RWPE2 (cell line): ENCODE measurements around the gene CLMN.

ENCODE experiments used
- ATAC-seq: fragments of 200-7000 bp; cut with Tn5 transposase; 3 replicates; pipeline ENCODE4 v1.9.1; 2021; ENCODE audit warnings: low read depth
- DNase-seq: peaks from one replicate; pipeline ENCODE4 v3.0.0-alpha.2; 2020; ENCODE audit warnings: low spot score
- H3K27ac ChIP-seq: fragments of 450-650 bp; 2 replicates; pipeline ENCODE4 v1.5.1; 2017; ENCODE audit warnings: mild to moderate bottlenecking; ENCODE audit not compliant: poor library complexity, severe bottlenecking
- H3K27me3 ChIP-seq: fragments of 250-450 bp; sonication (Bioruptor Pico); 2 replicates; pipeline ENCODE4 v1.5.1; 2021; ENCODE audit warnings: mild to moderate bottlenecking, moderate library complexity; ENCODE audit not compliant: insufficient read depth, poor library complexity, severe bottlenecking
- H3K36me3 ChIP-seq: fragments of 250-450 bp; sonication (Bioruptor Pico); 2 replicates; pipeline ENCODE4 v1.5.1; 2020; ENCODE audit warnings: low read depth, mild to moderate bottlenecking, moderate library complexity
- H3K4me1 ChIP-seq: fragments of 250-450 bp; sonication (Bioruptor Pico); 2 replicates; pipeline ENCODE4 v1.5.1; 2021; ENCODE audit warnings: mild to moderate bottlenecking, moderate library complexity; ENCODE audit not compliant: insufficient read depth, poor library complexity, severe bottlenecking
- H3K4me3 ChIP-seq: fragments of 250-450 bp; sonication (Bioruptor Pico); 2 replicates; pipeline ENCODE4 v1.5.1; 2021; ENCODE audit warnings: mild to moderate bottlenecking, moderate library complexity; ENCODE audit not compliant: severe bottlenecking
- H3K9me3 ChIP-seq: fragments of 250-450 bp; sonication (Bioruptor Pico); 2 replicates; pipeline ENCODE4 v1.5.1; 2021; ENCODE audit warnings: mild to moderate bottlenecking, moderate library complexity; ENCODE audit not compliant: severe bottlenecking
- TF ChIP-seq, protein P1 (sequence below): fragments of 450-650 bp; IDR thresholded peaks from one replicate; pipeline ENCODE4 v1.5.1; 2017; ENCODE audit warnings: mild to moderate bottlenecking, moderate library complexity; ENCODE audit not compliant: poor library complexity, severe bottlenecking

The CLMN gene

GRCh38 chr14:95227279-95227860, 92.3 kb downstream of the CLMN start:
- Histone ChIP-seq H3K36me3 (no peaks in the 10 kb centered on the region), H3K27ac (no peak overlapping the region), H3K27me3 (no peaks in the 10 kb centered on the region), H3K4me3 (no peak overlapping the region), H3K9me3 (no peaks in the 10 kb centered on the region), H3K4me1 (peaks cover 4% of the 10 kb centered on the region)
- DNase-seq (no peak), ATAC-seq (no peak)
- TF ChIP-seq, protein P1, sequence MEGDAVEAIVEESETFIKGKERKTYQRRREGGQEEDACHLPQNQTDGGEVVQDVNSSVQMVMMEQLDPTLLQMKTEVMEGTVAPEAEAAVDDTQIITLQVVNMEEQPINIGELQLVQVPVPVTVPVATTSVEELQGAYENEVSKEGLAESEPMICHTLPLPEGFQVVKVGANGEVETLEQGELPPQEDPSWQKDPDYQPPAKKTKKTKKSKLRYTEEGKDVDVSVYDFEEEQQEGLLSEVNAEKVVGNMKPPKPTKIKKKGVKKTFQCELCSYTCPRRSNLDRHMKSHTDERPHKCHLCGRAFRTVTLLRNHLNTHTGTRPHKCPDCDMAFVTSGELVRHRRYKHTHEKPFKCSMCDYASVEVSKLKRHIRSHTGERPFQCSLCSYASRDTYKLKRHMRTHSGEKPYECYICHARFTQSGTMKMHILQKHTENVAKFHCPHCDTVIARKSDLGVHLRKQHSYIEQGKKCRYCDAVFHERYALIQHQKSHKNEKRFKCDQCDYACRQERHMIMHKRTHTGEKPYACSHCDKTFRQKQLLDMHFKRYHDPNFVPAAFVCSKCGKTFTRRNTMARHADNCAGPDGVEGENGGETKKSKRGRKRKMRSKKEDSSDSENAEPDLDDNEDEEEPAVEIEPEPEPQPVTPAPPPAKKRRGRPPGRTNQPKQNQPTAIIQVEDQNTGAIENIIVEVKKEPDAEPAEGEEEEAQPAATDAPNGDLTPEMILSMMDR, result no peak

DNA sequence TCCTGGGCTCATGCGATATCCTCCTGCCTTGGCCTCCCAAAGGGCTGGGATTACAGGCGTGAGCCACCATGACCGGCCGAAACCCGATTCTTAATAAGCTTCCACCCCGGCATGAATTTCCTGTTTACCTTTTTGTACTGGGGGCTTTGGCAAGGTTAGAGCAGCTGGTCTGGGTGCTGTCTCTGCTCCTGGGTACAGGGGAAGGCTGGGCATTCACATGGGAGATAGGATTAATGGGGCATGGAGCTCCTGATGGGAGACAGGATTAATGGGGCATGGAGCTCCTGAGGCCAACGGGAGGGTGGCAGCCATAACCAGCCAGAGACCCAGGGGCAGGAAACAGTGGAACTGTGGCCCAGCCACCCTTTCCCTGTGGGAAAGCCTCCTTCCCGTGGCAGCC, 92.9 kb downstream of the CLMN start:
- TF ChIP-seq, protein P1, result no peak
- Histone ChIP-seq H3K9me3 (no peaks in the 10 kb centered on the region), H3K36me3 (no peaks in the 10 kb centered on the region), H3K27me3 (no peaks in the 10 kb centered on the region), H3K4me1 (peaks cover 4% of the 10 kb centered on the region), H3K4me3 (no peak overlapping the region), H3K27ac (no peak overlapping the region)
- DNase-seq, result no peak
- no peak for ATAC-seq

- Histone ChIP-seq H3K4me3 (no peak overlapping the region), H3K27me3 (no peaks in the 10 kb centered on the region), H3K9me3 (no peaks in the 10 kb centered on the region), H3K27ac (no peak overlapping the region), H3K36me3 (0 out of 2 replicates have a peak, but pooled peaks cover 5% of the 10 kb centered on the region), H3K4me1 (peaks cover 4% of the 10 kb centered on the region)
- TF ChIP-seq, protein P1, result no peak
- DNase-seq, result no peak
- ATAC-seq, result peak; percentile 47; the same call in 1 of the 3 replicates
Measured at GRCh38 chr14:95225251-95225887, 94.3 kb downstream of the CLMN start.

DNA sequence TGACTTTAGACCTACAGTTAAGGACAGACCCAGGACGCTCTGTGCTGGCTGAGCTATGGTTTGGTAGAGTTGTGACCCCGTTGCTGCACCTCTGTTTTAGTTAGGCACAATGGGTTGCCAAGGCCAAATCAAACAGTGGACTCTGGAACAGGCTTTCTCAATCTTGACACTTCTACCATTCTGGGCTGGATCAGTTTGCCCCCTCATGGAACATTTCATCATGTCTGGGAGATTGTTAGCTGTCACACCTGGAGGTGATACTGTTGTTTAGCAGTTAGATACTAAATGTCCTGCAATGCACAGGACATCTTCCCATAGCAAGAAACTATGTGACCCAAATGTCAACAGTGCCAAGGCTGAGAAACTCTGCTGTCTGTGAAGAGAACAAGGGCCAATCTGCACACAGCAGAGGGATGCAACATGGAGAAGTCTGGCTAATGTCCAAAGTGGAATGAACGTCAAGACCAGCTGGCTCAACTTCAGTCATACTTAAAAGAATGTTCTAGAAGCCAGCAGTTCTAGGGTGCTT, 96.8 kb downstream of the CLMN start:
- Histone ChIP-seq H3K4me3 (no peak overlapping the region), H3K27me3 (no peaks in the 10 kb centered on the region), H3K27ac (no peak overlapping the region), H3K36me3 (0 out of 2 replicates have a peak, but pooled peaks cover 5% of the 10 kb centered on the region), H3K4me1 (peaks cover 4% of the 10 kb centered on the region), H3K9me3 (no peaks in the 10 kb centered on the region)
- ATAC-seq, result no peak
- DNase-seq, result no peak
- TF ChIP-seq, protein P1, result no peak
